HepG2 (cell line): ENCODE measurements around the gene ACTA2. TPM values are rescaled to one million over a fixed set of nuclear protein-coding genes. Genes with fewer than 3 reads are reported as not detected.

Experiments used
- ARID4A ChIP-seq: sonication (generic); formaldehyde crosslinking; IDR thresholded peaks from 2 replicates; pipeline ENCODE4 v1.5.0; 2020; ENCODE audit warnings: mild to moderate bottlenecking, missing genetic modification reagents, borderline replicate concordance
- CSRNP1 ChIP-seq: sonication (generic); formaldehyde crosslinking; IDR thresholded peaks from 2 replicates; pipeline ENCODE4 v1.8.1; 2023; ENCODE audit warnings: mild to moderate bottlenecking, missing genetic modification reagents
- E2F5 ChIP-seq: sonication (generic); formaldehyde crosslinking; conservative IDR thresholded peaks from 2 replicates; pipeline ENCODE4 v1.4.0; 2020; ENCODE audit warnings: missing genetic modification reagents
- EZH2 ChIP-seq: conservative IDR thresholded peaks from 2 replicates; pipeline ENCODE4 v1.6.1; 2012; ENCODE audit warnings: mild to moderate bottlenecking, low read depth, low read length, moderate library complexity
- KAT7 ChIP-seq: IDR thresholded peaks from 2 replicates; pipeline ENCODE4 v1.6.1; 2018; ENCODE audit warnings: borderline replicate concordance, missing compliant biosample characterization
- NR1H2 ChIP-seq: sonication (generic); formaldehyde crosslinking; IDR thresholded peaks from 2 replicates; pipeline ENCODE4 v1.8.1; 2022; ENCODE audit warnings: low read depth, missing genetic modification reagents, borderline replicate concordance
- SMAD1 ChIP-seq: sonication (generic); formaldehyde crosslinking; IDR thresholded peaks from 2 replicates; pipeline ENCODE4 v1.4.0; 2020; ENCODE audit warnings: missing genetic modification reagents, low read depth, mild to moderate bottlenecking, borderline replicate concordance
- USF2 ChIP-seq, 2 experiments: sonication (generic) in 1 of 2; formaldehyde crosslinking in 1 of 2; IDR thresholded peaks; 2 replicates each; pipeline versions ENCODE4 v1.5.1 to v1.6.1; 2011 to 2020; ENCODE audit warnings: borderline replicate concordance in 1 of 2, low read depth in 1 of 2, low read length in 1 of 2, mild to moderate bottlenecking in 1 of 2, missing genetic modification reagents in 1 of 2, moderate library complexity in 1 of 2
- ZBTB3 ChIP-seq: sonication (generic); formaldehyde crosslinking; IDR thresholded peaks from 2 replicates; pipeline ENCODE4 v1.4.0; 2020; ENCODE audit warnings: low read depth, mild to moderate bottlenecking, moderate library complexity, missing genetic modification reagents, borderline replicate concordance
- ZBTB34 ChIP-seq: sonication (generic); formaldehyde crosslinking; IDR thresholded peaks from 2 replicates; pipeline ENCODE4 v1.8.0; 2022; ENCODE audit warnings: mild to moderate bottlenecking, missing genetic modification reagents
- ZFP91 ChIP-seq: sonication (generic); formaldehyde crosslinking; IDR thresholded peaks from 2 replicates; pipeline ENCODE4 v1.9.0; 2022; ENCODE audit warnings: missing genetic modification reagents, mild to moderate bottlenecking, borderline replicate concordance
- ZNF292 ChIP-seq: sonication (generic); formaldehyde crosslinking; IDR thresholded peaks from 2 replicates; pipeline ENCODE4 v1.8.1; 2022; ENCODE audit warnings: mild to moderate bottlenecking, low read depth, missing genetic modification reagents, borderline replicate concordance
- ZNF660 ChIP-seq: sonication (generic); formaldehyde crosslinking; IDR thresholded peaks from 2 replicates; pipeline ENCODE4 v1.5.1; 2020; ENCODE audit warnings: mild to moderate bottlenecking, low read depth, missing genetic modification reagents, borderline replicate concordance
- ZNF879 ChIP-seq: sonication (generic); formaldehyde crosslinking; IDR thresholded peaks from 2 replicates; pipeline ENCODE4 v1.8.1; 2023; ENCODE audit warnings: missing genetic modification reagents
- polyA plus RNA-seq, 8 experiments: library from polyadenylated mRNA; depleted of rRNA in 3 of 8; stranded (reverse) in 7 of 8; unstranded in 1 of 8; fragments of >200 nt; fragmentation: Illumina TruSeq in 4 of 8; extraction: Trizol in 4 of 8; gene quantifications; 2 replicates each; pipeline versions ENCODE4 v1.2.1 to v1.2.3, GENCODE V29; 2011 to 2016; ENCODE audit warnings: low read depth in 4 of 8, missing spikeins in 1 of 8, mixed read lengths in 1 of 8; ENCODE audit not compliant: insufficient read depth in 1 of 8
- total RNA-seq, 5 experiments: library from RNA; depleted of rRNA; stranded (reverse); fragments of >200 nt; fragmentation: Illumina TruSeq; extraction: Trizol; gene quantifications; 2 replicates each; pipeline ENCODE4 v1.2.3, GENCODE V29; 2016; ENCODE audit warnings: low read depth in 1 of 5

ACTA2 gene
- total and polyA plus RNA-seq, 2 of the 13 experiments (the other 11 are each of a cell fraction or from before 2014, with no cell fraction given): 21.8 to 59.9 TPM

- TF ChIP-seq E2F5 (CRISPR knock-in tag): no peak
- peak; percentile 84 for TF ChIP-seq ZFP91
- TF ChIP-seq ARID4A (CRISPR knock-in tag): peak; percentile 63; the same call in 1 of the 2 replicates
- TF ChIP-seq ZNF660 (CRISPR knock-in tag): no peak
- TF ChIP-seq USF2 (IDR thresholded peaks at IDR 0.05; ENCODE audit: low read depth, low read length): no peak
- no peak for TF ChIP-seq USF2 (CRISPR knock-in tag; IDR thresholded peaks at IDR 0.05; ENCODE audit: borderline replicate concordance)
- TF ChIP-seq ZNF292: no peak
- no peak for TF ChIP-seq EZH2
- TF ChIP-seq NR1H2 (CRISPR knock-in tag): no peak
- TF ChIP-seq ZBTB3 (CRISPR knock-in tag): no peak
- TF ChIP-seq ZBTB34 (CRISPR knock-in tag): no peak
- no peak for TF ChIP-seq ZNF879 (CRISPR knock-in tag)
- no peak; the same call in 1 of the 2 replicates for TF ChIP-seq CSRNP1
- peak; percentile 55 for TF ChIP-seq KAT7 (CRISPR knock-in tag)
- TF ChIP-seq SMAD1 (CRISPR knock-in tag): no peak
Observed at GRCh38 chr10:88990384-88991160, 38.0 kb upstream of the ACTA2 start, which contains the start of gene FAS (continued).
